Measurements from ENCODE around the gene DUS4L.

DNA sequence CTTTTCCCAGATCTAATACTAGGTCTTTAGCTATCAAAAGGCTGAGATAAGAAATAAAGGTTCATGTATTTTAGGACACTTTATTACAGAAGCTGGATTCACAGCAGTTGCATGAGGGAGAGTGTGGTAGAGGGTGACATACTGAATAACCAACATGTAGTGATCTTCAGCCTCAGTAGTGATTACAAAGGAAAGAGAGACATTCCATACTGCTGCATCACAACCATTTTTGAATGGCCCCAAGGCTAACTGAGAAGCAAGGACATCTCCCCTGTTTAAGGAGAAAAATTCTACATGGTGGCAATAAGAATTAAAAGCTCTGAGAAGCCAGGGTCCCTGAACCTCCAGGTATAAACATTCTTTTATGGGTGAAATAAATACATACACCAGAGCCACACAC lies 35.3 kb upstream of the DUS4L start:
- TF ChIP-seq EZH2 (IDR thresholded peaks at IDR 0.05; ENCODE audit: borderline replicate concordance, low read depth, low read length, severe bottlenecking): no peak
- TF ChIP-seq, protein P1, sequence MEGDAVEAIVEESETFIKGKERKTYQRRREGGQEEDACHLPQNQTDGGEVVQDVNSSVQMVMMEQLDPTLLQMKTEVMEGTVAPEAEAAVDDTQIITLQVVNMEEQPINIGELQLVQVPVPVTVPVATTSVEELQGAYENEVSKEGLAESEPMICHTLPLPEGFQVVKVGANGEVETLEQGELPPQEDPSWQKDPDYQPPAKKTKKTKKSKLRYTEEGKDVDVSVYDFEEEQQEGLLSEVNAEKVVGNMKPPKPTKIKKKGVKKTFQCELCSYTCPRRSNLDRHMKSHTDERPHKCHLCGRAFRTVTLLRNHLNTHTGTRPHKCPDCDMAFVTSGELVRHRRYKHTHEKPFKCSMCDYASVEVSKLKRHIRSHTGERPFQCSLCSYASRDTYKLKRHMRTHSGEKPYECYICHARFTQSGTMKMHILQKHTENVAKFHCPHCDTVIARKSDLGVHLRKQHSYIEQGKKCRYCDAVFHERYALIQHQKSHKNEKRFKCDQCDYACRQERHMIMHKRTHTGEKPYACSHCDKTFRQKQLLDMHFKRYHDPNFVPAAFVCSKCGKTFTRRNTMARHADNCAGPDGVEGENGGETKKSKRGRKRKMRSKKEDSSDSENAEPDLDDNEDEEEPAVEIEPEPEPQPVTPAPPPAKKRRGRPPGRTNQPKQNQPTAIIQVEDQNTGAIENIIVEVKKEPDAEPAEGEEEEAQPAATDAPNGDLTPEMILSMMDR (IDR thresholded peaks at IDR 0.05; ENCODE audit: borderline replicate concordance, extremely low read depth, low read length, poor library complexity, severe bottlenecking): no peak
